ENCODE measurements around the gene ECSCR.

GRCh38 chr5:139403418-139403786 lies 59.1 kb downstream of the ECSCR start:
- TF ChIP-seq, protein P1, sequence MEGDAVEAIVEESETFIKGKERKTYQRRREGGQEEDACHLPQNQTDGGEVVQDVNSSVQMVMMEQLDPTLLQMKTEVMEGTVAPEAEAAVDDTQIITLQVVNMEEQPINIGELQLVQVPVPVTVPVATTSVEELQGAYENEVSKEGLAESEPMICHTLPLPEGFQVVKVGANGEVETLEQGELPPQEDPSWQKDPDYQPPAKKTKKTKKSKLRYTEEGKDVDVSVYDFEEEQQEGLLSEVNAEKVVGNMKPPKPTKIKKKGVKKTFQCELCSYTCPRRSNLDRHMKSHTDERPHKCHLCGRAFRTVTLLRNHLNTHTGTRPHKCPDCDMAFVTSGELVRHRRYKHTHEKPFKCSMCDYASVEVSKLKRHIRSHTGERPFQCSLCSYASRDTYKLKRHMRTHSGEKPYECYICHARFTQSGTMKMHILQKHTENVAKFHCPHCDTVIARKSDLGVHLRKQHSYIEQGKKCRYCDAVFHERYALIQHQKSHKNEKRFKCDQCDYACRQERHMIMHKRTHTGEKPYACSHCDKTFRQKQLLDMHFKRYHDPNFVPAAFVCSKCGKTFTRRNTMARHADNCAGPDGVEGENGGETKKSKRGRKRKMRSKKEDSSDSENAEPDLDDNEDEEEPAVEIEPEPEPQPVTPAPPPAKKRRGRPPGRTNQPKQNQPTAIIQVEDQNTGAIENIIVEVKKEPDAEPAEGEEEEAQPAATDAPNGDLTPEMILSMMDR (IDR thresholded peaks at IDR 0.05) = no peak
- TF ChIP-seq SIN3A (IDR thresholded peaks at IDR 0.05; ENCODE audit: borderline replicate concordance, insufficient read depth, low read depth, low read length) (no peak), POLR2AphosphoS5 (IDR thresholded peaks at IDR 0.05; ENCODE audit: low read depth, low read length) (no peak), TCF7L2 (IDR thresholded peaks at IDR 0.05; ENCODE audit: low read depth, low read length) (no peak)
